Epithelial cell of esophagus (primary cell): ENCODE data around the gene C3AR1.

ENCODE experiments used
- DNase-seq: peaks from one replicate; pipeline ENCODE4 v3.0.0; 2010; ENCODE audit warnings: low read depth
- H3K4me3 ChIP-seq: 2 replicates; pipeline ENCODE4 v1.5.1; 2011; ENCODE audit warnings: mild to moderate bottlenecking, low read length, control low read depth
- CTCF ChIP-seq: IDR thresholded peaks from 2 replicates; pipeline ENCODE4 v1.5.1; 2011; ENCODE audit warnings: low read depth, mild to moderate bottlenecking, low read length, control low read depth, inconsistent platforms; ENCODE audit not compliant: insufficient read depth; ENCODE audit errors: missing control alignments

Gene C3AR1

GRCh38 chr12:8045952-8046944 lies 19.9 kb downstream of the C3AR1 start:
- DNase-seq: peak; percentile 72

GRCh38 chr12:8040791-8041190 lies 25.4 kb downstream of the C3AR1 start:
- DNase-seq: no peak
- H3K4me3 ChIP-seq: no peak overlapping the region
- TF ChIP-seq CTCF: no peak

More at GRCh38 chr12:8045952-8046944, 19.9 kb downstream of the C3AR1 start:
- no peak overlapping the region for H3K4me3 ChIP-seq
- peak; percentile 83 for TF ChIP-seq CTCF

GRCh38 chr12:8038659-8039114 lies 27.5 kb downstream of the C3AR1 start:
- peak overlapping the region; percentile 21 for H3K4me3 ChIP-seq
- DNase-seq: peak; percentile 69

GRCh38 chr12:8037947-8038346 lies 28.2 kb downstream of the C3AR1 start:
- DNase-seq: peak; percentile 74
- TF ChIP-seq CTCF: no peak
- no peak overlapping the region for H3K4me3 ChIP-seq

More at GRCh38 chr12:8038659-8039114, 27.5 kb downstream of the C3AR1 start:
- no peak for TF ChIP-seq CTCF

GRCh38 chr12:8037046-8037663 lies 29.0 kb downstream of the C3AR1 start:
- DNase-seq: no peak
- no peak overlapping the region for H3K4me3 ChIP-seq
- no peak for TF ChIP-seq CTCF

- TF ChIP-seq CTCF: no peak
- DNase-seq: no peak
- H3K4me3 ChIP-seq: no peak overlapping the region
These were observed 29.8 kb downstream of the C3AR1 start for GRCh38 chr12:8036346-8036745.
